ENCODE results near the gene ZNF438. TPM values are rescaled to one million over a fixed set of nuclear protein-coding genes. Genes with fewer than 3 reads are reported as not detected.

Gene ZNF438
- total and polyA plus RNA-seq, 2 of the 13 experiments (the other 11 are each of a cell fraction or from before 2014, with no cell fraction given) = 0.75 to 0.83 TPM

- TF ChIP-seq EP300 (IDR thresholded peaks at IDR 0.05; ENCODE audit: low read depth in 2 of 2, low read length in 2 of 2) (no peak), EP300 (CRISPR knock-in tag; IDR thresholded peaks at IDR 0.05; ENCODE audit: borderline replicate concordance) (no peak), ZNF234 (CRISPR knock-in tag; conservative IDR thresholded peaks at IDR 0.05) (no peak), CREM (IDR thresholded peaks at IDR 0.05) (no peak), CREM (CRISPR knock-in tag; IDR thresholded peaks at IDR 0.05) (no peak)
Observed at GRCh38 chr10:30834651-30835050, 197.0 kb downstream of the ZNF438 start (continued).

DNA sequence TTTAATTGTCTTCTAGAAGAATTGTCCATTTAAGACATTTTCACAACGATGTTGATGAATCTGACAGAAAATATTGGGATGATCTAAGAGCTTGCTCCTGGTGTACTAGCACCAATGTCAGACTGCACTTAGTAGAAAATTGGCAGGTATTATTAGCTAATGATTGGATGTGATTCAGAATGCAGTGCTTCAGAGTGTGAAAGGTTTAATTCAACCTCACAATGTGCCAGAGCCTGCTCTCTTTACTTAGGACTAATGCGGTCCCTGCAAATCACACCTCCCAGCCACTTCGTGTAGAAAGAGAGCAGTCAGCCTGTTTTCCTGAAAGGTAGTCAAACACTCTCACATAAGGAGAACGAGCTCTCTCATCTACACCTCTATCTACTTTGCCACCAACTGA is 197.5 kb downstream of the ZNF438 start:
- 34% methylated on average over 4 of the region's 4 CpGs for WGBS (ENCODE audit: low lambda C conversion rate)
- FAIRE-seq = no peak

More for the DNA sequence above, 197.5 kb downstream of the ZNF438 start:
- in situ Hi-C loops (cut with HindIII; ENCODE audit: extremely low pct_ligation_motif_present, low pct_unique_long_range_greater_than_20kb) (no loop called here), intact Hi-C loops (cut with micrococcal nuclease; ENCODE audit: unreplicated experiment) (no loop called here)
- no TSS peak for BruUV-seq (replicated peaks)
- Histone ChIP-seq H3K36me3 (replicated peaks in 1 of 2; ENCODE audit: control insufficient read depth in 1 of 2, insufficient read depth in 2 of 2, low read length in 2 of 2) (no peaks in the 10 kb centered on the region), H3K4me1 (ENCODE audit: insufficient read depth, low read length) (no peaks in the 10 kb centered on the region), H2AFZ (ENCODE audit: low read length) (no peak overlapping the region), H3K4me2 (ENCODE audit: low read depth, low read length) (no peak overlapping the region), H3K27ac (ENCODE audit: extremely low read length, insufficient read depth, low read length) (no peak overlapping the region), H3K9ac (ENCODE audit: insufficient read depth, low read depth, low read length) (no peak overlapping the region), H3K9me3 (ENCODE audit: low read length) (no peaks in the 10 kb centered on the region), H4K20me1 (ENCODE audit: insufficient read depth, low read length) (no peaks in the 10 kb centered on the region), H3K79me2 (ENCODE audit: insufficient read depth, low read length) (no peaks in the 10 kb centered on the region), H3K27me3 (ENCODE audit: control insufficient read depth in 1 of 2, insufficient read depth in 2 of 2, low read length in 2 of 2) (peaks cover 1 to 55% of the 10 kb centered on the region in 2 experiments; a peak in 4 of 5 replicates), H3K4me3 (replicated peaks in 1 of 3; ENCODE audit: insufficient read depth in 1 of 3, low read depth in 2 of 3, low read length in 3 of 3) (no peak overlapping the region)
- ATAC-seq = no peak
- no peak for TF ChIP-seq SKI (IDR thresholded peaks at IDR 0.05; ENCODE audit: partially characterized antibody)
- no peak for TF ChIP-seq POGZ (CRISPR knock-in tag; IDR thresholded peaks at IDR 0.05)
- TF ChIP-seq ARID5B (CRISPR knock-in tag; IDR thresholded peaks at IDR 0.05) = no peak
- no peak for TF ChIP-seq ZNF883 (CRISPR knock-in tag; IDR thresholded peaks at IDR 0.05; ENCODE audit: not compliant biosample characterization)
- TF ChIP-seq ADNP (CRISPR knock-in tag; IDR thresholded peaks at IDR 0.05) = no peak
- TF ChIP-seq CAMTA2 (CRISPR knock-in tag; IDR thresholded peaks at IDR 0.05; ENCODE audit: borderline replicate concordance) = no peak
- no peak for TF ChIP-seq STAT5B (CRISPR knock-in tag; IDR thresholded peaks at IDR 0.05)
- no peak for TF ChIP-seq PCBP2 (optimal IDR thresholded peaks at IDR 0.05; ENCODE audit: low read depth, low read length, poor library complexity, severe bottlenecking)
- no peak for TF ChIP-seq BORCS8-MEF2B (CRISPR knock-in tag; IDR thresholded peaks at IDR 0.05)
- no peak for TF ChIP-seq ZSCAN30 (CRISPR knock-in tag; IDR thresholded peaks at IDR 0.05)
- no peak for TF ChIP-seq ZFP36L1 (CRISPR knock-in tag; IDR thresholded peaks at IDR 0.05)
- TF ChIP-seq EP300 (IDR thresholded peaks at IDR 0.05; ENCODE audit: low read depth in 2 of 2, low read length in 2 of 2) = no peak
- no peak for TF ChIP-seq EP300 (CRISPR knock-in tag; IDR thresholded peaks at IDR 0.05; ENCODE audit: borderline replicate concordance)
- no peak for TF ChIP-seq ZNF143 (CRISPR knock-in tag; IDR thresholded peaks at IDR 0.05)
- no peak for TF ChIP-seq ZNF7 (CRISPR knock-in tag; IDR thresholded peaks at IDR 0.05)
- TF ChIP-seq ONECUT2 (CRISPR knock-in tag; IDR thresholded peaks at IDR 0.05) = no peak
- TF ChIP-seq JDP2 (CRISPR knock-in tag; IDR thresholded peaks at IDR 0.05; ENCODE audit: borderline replicate concordance) = no peak
- no peak for TF ChIP-seq KLF15 (CRISPR knock-in tag; IDR thresholded peaks at IDR 0.05; ENCODE audit: borderline replicate concordance)
- TF ChIP-seq MAFG (CRISPR knock-in tag; IDR thresholded peaks at IDR 0.05) = no peak
- no peak for DNase-seq (ENCODE audit: low spot score)
- ChIA-PET POLR2A (no interaction called here), CTCF (ENCODE audit: low intra/inter-chr PET ratio, low total read pairs) (no interaction called here)

Data from HepG2 (cell line).